HG03196 (cell line): Measurements from ENCODE around the gene TMEM198.
A peak's percentile ranks its signal among the peaks of the same experiment; 100 is the strongest.

Source experiments
- ATAC-seq: cut with Tn5 transposase; IDR thresholded peaks from one replicate; pipeline ENCODE4 v1.9.1; 2021; ENCODE audit not compliant: unreplicated experiment

Gene TMEM198

DNA sequence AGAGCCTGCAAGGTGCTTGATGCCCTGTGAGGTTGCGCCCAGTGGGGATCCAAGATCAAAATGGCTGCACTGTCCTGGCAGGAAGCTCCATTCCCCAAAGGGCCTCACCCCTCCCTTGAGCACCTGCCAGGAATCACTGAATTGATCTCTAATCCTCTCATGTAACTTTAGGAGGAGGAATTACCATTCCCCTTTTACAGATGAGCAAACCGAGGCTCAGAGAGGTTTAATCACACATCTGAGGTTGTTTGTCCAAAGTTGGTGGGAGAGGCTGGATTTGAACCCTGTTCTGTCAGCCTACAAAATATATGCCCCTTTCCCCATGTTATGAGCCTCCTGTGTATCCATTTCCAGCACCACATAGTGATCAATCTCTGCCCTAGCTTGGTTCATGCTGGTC is 19.0 kb upstream of the TMEM198 start:
- ATAC-seq = no peak

- no peak for ATAC-seq
Observed at GRCh38 chr2:219525533-219526232, 18.1 kb upstream of the TMEM198 start.

GRCh38 chr2:219526320-219527075 is 17.3 kb upstream of the TMEM198 start:
- ATAC-seq = no peak

GRCh38 chr2:219527076-219527394 is 16.8 kb upstream of the TMEM198 start:
- no peak for ATAC-seq

- no peak for ATAC-seq
Observed at GRCh38 chr2:219527472-219527871, 16.4 kb upstream of the TMEM198 start.

DNA sequence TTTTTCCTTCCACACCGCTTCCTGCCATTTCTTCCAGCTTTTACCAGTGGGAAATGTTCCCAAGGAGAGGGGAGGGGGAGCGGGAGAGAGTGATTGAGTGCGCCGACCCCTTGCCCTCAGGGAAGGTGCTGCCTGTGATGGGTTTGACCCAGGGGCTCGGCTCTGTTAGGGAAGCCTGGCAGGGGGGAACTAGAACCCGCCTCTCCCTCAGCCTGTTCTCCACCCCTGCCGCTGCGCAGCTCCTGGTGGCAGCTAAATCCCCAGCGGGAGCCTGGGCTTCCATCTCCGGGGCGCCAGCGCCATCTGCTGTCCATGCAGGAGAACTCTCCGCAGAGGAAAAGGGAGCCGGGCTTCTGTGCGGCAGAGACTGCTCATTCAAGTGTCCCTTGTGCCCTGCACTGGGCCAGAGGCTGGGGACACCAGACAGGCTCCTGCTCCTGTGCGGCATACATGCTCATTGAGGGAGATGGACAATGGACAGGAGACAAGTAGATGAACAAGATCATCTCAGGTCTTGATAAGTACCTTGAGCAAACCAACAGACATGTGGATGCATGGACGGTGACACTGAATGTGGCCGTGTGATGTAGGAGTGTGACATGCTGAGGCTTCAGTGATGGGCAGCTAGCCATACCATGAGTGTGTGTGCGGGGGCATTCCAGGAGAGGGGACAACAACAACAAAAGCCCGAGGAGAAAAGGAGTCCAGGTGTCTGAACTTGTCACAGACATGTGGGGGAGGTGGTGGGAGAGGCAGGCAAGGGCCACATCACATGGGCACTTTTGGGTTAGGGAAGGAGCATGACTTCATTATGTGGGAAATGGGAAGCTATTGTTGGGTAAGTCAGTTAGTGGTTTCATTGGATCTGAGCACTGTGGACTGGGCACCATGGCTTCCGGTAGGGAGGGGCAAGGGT is 13.5 kb upstream of the TMEM198 start:
- ATAC-seq = peak; percentile 71

DNA sequence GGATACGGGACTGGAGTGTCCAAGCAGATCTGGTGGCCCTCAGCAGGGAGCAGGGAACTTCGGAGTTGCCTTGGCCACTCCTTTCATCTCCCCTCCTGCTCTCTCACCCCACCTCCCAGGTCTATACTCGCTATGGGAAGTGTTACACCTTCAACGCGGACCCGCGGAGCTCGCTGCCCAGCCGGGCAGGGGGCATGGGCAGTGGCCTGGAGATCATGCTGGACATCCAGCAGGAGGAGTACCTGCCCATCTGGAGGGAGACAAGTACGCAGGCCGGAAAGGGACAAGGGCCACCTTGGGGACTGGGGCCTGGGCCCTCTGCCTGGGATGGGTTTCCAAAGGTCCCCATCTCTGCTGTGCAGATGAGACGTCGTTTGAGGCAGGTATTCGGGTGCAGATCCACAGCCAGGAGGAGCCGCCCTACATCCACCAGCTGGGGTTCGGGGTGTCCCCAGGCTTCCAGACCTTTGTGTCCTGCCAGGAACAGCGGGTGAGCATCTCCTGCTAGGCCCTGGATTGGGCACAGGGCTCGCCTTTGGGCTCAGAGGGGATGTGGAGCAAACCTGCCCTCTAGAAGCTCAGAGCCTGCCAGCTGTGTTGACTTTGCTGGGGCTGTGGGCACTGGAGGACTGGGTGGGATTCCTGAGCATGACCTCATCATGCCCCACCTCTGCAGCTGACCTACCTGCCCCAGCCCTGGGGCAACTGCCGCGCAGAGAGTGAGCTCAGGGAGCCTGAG is 12.0 kb upstream of the TMEM198 start:
- ATAC-seq = no peak

DNA sequence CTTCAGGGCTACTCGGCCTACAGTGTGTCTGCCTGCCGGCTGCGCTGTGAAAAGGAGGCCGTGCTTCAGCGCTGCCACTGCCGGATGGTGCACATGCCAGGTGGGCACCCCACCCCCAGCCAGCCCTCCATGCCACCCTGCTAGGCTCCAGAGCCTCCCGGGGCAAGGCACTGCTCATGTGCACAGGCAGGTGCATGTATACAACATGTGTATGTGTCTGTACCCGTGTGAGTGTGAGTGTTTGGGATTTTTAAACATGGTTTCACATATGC is 11.5 kb upstream of the TMEM198 start:
- ATAC-seq = no peak

GRCh38 chr2:219533930-219534661 is 9.7 kb upstream of the TMEM198 start:
- ATAC-seq = no peak

DNA sequence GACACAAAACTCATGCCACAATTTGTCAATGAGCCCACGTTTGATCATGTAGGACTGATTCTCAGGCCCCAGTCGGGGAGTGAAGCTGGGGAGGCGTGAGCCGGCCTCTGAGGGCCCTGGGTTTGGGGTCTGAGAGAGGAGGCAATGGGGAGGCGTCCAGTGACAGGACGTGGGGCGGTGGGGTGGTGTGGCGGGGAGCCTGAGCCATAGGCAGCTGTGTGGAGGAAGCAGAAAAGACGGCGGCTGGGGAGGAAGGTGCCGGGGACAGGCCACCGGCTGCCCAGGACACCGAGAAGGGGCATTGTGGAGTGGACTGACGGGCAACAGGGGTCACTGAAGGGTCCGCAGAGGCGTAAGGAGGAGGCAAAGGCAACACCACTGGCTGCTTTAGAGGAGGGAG is 7.4 kb upstream of the TMEM198 start:
- ATAC-seq = no peak

DNA sequence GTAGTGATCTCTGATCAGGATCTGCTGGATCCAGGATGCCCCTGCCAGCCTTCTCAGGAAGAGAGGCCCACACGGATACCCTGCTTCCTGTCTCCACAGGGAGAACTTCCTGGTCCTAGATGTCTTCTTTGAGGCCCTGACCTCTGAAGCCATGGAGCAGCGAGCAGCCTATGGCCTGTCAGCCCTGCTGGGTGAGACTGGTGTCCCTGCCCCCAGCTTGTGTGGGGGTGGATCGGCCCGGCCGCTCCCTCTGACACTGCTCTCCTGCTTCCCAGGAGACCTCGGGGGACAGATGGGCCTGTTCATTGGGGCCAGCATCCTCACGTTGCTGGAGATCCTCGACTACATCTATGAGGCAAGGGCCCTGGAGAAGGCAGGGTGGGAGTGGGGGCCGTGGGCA is 6.9 kb upstream of the TMEM198 start:
- no peak for ATAC-seq

DNA sequence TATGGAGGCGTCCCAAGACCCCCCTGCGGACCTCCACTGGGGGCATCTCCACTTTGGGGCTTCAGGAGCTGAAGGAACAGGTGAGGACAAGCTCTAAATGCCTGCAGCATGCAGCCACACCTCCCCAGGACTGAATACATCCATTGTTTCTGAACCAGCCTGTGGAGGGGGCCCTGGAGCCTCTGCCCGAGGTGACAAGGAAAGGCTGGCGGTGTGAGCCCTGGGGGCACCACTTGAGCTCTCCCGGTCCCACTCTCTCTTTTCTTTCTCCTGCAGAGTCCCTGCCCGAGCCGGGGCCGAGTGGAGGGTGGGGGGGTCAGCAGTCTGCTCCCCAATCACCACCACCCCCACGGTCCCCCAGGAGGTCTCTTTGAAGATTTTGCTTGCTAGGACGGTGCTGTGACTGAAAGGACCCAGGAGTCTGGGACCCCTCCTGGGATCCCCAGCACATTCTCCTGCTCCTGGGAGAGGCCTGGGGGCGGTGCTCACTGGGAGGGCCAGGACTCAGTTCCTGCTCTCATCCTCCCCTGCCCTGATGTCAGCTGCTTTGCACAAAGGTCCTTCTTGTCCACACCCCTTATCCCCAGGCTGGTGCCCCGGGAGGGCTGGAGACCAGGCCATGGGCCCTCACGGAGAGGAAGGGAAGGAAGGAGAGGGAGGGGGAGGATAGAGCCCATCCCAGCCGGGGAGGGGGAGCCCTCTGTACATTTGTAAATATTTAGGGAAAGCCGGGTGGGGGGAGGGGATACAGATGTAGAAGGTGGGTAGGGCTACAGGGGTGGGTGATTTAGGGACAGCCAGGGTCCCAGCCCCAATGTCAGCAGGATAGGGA is 6.0 kb upstream of the TMEM198 start:
- no peak for ATAC-seq

- ATAC-seq = no peak
Observed at GRCh38 chr2:219538504-219538951, 5.3 kb upstream of the TMEM198 start.

DNA sequence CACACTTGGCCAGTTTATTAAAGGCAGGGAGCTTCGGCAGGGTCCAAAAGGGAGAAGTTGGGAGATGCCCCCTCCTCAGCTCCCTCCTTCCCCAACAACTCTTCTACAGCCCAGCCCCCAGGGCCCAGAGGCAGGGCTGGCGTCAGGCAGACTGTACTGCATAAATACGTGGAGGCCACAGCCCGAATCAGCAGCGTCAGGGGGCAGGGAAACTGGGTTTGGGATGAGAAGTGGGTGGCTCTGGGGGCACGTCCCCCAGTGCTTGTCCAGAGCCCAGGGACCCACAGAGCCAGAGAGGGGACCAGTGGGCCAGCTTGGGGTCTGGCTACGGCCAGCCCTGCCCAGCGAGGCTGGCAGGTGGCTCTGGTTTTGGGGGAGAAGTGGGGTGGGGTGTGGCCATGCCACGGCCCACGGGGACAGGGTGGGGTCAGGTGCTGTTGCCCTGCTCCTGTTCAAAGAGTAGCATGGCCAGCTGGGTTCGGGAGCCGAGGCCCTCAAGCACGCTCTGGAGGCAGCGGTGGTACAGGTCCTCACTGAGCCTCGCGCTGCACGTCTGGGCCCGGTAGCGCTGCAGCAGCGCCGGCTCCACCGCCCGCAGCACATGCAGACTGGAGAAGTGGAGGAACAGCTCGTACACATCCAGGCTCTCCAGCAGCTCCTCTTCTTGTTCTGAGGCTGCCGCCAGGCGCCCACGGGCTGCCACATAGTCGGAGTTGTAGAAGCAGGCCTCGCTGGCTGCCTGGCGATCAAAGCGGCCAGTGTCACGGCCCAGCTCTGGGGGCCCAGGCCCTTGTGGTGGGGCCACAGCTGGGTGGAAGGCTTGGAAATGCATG is 4.7 kb upstream of the TMEM198 start:
- no peak for ATAC-seq

DNA sequence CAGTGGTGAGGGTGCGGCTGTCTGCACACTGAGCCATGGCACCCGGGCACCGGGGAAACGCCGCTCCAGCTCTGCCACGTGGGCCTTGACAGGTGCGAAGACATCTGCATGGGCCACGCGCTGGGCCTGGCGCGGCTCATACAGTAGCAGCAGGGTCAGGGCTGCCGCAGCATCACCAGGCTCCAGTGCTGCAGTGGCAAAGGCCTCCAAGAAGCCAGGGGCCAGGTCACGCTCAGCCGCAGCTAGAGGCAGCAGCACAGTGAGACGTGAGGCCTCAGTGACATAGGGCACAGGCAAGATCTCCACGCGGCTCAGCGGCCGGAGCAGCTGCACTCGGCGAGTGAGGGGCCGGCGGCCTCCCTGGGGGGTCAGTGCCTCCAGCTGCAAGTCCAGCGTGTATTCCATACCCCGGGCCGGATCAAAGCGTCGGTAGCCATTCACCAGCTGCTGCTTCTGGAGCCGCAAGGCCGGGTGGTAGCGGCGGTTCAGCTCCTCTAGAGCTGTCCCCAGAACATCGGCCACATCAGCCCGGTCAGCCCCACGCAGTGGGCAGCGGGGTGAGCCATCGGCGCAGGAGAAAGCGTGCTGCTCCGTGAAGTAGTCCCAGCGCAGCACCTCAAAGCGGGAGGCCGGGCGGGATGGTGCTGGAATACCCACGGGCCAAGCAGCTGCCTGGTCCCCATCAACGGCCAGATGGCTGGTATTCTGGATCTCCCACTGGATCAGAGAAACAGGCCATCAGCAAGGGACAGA is 3.7 kb upstream of the TMEM198 start:
- ATAC-seq = no peak

GRCh38 chr2:219540784-219541504 is 2.9 kb upstream of the TMEM198 start:
- ATAC-seq = no peak

DNA sequence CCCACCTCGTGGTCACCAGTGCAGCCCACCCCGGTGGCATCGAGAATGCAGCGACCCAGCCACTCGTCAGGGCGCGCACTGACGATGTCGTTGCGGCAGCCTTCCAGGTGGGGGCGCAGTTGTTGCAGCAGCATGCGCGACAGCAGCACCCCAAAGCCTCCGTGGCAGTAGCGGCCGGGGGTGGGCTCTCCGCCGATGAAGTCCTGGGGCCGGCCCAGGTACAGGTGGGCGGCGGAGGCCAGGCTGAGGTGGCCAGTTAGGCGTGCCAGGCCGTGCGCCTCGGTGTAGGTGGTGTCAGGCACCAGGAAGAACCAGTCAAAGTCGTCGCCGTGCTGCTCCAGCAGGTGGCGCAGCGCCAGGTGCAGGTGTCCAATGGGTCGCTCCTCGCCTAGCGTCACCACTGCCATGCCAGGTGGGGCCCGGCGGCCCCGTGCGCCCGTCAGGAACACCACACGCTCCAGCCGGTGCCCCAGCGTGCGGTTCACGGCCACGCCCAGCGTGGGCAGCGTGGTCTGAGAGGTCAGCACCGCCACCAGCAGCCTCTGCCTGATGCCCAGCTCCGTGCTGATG is 2.1 kb upstream of the TMEM198 start:
- peak; percentile 43 for ATAC-seq
